Activated CD4-positive, CD25-positive, alpha-beta regulatory T cell treated with anti-CD3 and anti-CD28 coated beads, Interleukin-2, amount 50 U/mL, for 24 hours (primary cell): ENCODE measurements around the gene TMEFF2.
A peak's percentile ranks its signal among the peaks of the same experiment; 100 is the strongest.
"Not testable (repeated sequence)": the region's sequence is repeated elsewhere in the genome, so short reads cannot be mapped to it uniquely, and the experiment has no call there.

Source experiments
- ATAC-seq, 2 donors: fragments of 150-1000 bp; cut with Tn5 transposase; one replicate each; pipeline ENCODE4 v1.10.0; 2021; ENCODE audit warnings: mild to moderate bottlenecking in 1 of 2, moderate library complexity in 1 of 2

Gene TMEFF2

GRCh38 chr2:192166946-192167345, 27.8 kb downstream of the TMEFF2 start:
- no peak for ATAC-seq

GRCh38 chr2:192165842-192166241, 28.9 kb downstream of the TMEFF2 start:
- ATAC-seq = no peak

- peak; percentile 51 to 56 for ATAC-seq
Observed at GRCh38 chr2:192162392-192163042, 32.2 kb downstream of the TMEFF2 start.

GRCh38 chr2:192161656-192162290, 33.0 kb downstream of the TMEFF2 start:
- no peak for ATAC-seq

GRCh38 chr2:192159736-192160135, 35.0 kb downstream of the TMEFF2 start:
- ATAC-seq = no peak

- peak; percentile 82 to 88 for ATAC-seq
Observed at GRCh38 chr2:192159208-192159607, 35.5 kb downstream of the TMEFF2 start.

- ATAC-seq = no peak
Observed at GRCh38 chr2:192157776-192158175, 37.0 kb downstream of the TMEFF2 start.

- no peak for ATAC-seq
Observed at GRCh38 chr2:192155511-192156118, 39.1 kb downstream of the TMEFF2 start.

GRCh38 chr2:192153561-192153960, 41.2 kb downstream of the TMEFF2 start:
- ATAC-seq = no peak

GRCh38 chr2:192151853-192152252, 42.9 kb downstream of the TMEFF2 start:
- no peak for ATAC-seq

- no peak for ATAC-seq
Observed at GRCh38 chr2:192150166-192150565, 44.6 kb downstream of the TMEFF2 start.

GRCh38 chr2:192148620-192149321, 46.0 kb downstream of the TMEFF2 start:
- no peak for ATAC-seq

- no peak for ATAC-seq
Observed at GRCh38 chr2:192148241-192148619, 46.5 kb downstream of the TMEFF2 start.

- ATAC-seq = peak; percentile 76 to 79
Observed at GRCh38 chr2:192146069-192147015, 48.4 kb downstream of the TMEFF2 start.

- no peak for ATAC-seq
Observed at GRCh38 chr2:192145496-192145895, 49.2 kb downstream of the TMEFF2 start.

GRCh38 chr2:192140236-192140839, 54.4 kb downstream of the TMEFF2 start:
- no peak for ATAC-seq

GRCh38 chr2:192139813-192140212, 54.9 kb downstream of the TMEFF2 start:
- ATAC-seq = no peak

- no peak for ATAC-seq
Observed at GRCh38 chr2:192137451-192137850, 57.3 kb downstream of the TMEFF2 start.

- ATAC-seq = not testable (repeated sequence)
Observed at GRCh38 chr2:192132604-192133003, 62.1 kb downstream of the TMEFF2 start.

- ATAC-seq = not testable (repeated sequence)
Observed at GRCh38 chr2:192130312-192130711, 64.4 kb downstream of the TMEFF2 start.

- no peak for ATAC-seq
Observed at GRCh38 chr2:192128655-192129054, 66.1 kb downstream of the TMEFF2 start.

- no peak for ATAC-seq
Observed at GRCh38 chr2:192127434-192127833, 67.3 kb downstream of the TMEFF2 start.
